Testis (tissue), 3 donors: ENCODE data around the gene RPL35A. TPM values are rescaled to one million over a fixed set of nuclear protein-coding genes. Genes with fewer than 3 reads are reported as not detected.
"Not testable (repeated sequence)": the region's sequence is repeated elsewhere in the genome, so short reads cannot be mapped to it uniquely, and the experiment has no call there.

Source experiments
- DNase-seq: peaks from one replicate; pipeline ENCODE4 v3.0.0-alpha.2; 2019
- H3K27ac ChIP-seq, 2 donors: fragments of 200-600 bp; sonication (generic); one replicate each; pipeline ENCODE4 v1.5.1; 2019
- H3K27me3 ChIP-seq: fragments of 200-600 bp; sonication (generic); one replicate; pipeline ENCODE4 v1.5.1; 2019
- H3K36me3 ChIP-seq: fragments of 200-600 bp; sonication (generic); one replicate; pipeline ENCODE4 v1.5.1; 2017; ENCODE audit warnings: low read depth; ENCODE audit errors: missing control alignments
- H3K4me1 ChIP-seq: fragments of 200-600 bp; sonication (generic); one replicate; pipeline ENCODE4 v1.5.1; 2019
- H3K4me3 ChIP-seq, 2 donors: fragments of 200-600 bp; sonication (generic); one replicate each; pipeline ENCODE4 v1.5.1; 2017 to 2019
- H3K9me3 ChIP-seq: fragments of 200-600 bp; sonication (generic); one replicate; pipeline ENCODE4 v1.5.1; 2017
- CTCF ChIP-seq, 3 experiments: fragments of 450-650 bp in 2 of 3; fragments of 200-600 bp in 1 of 3; sonication (generic) in 1 of 3; IDR thresholded peaks; one replicate each; pipeline ENCODE4 v1.5.1; 2016 to 2019; ENCODE audit warnings: antibody characterized with exemption in 3 of 3, mild to moderate bottlenecking in 2 of 3, moderate library complexity in 1 of 3
- POLR2A ChIP-seq: fragments of 450-650 bp; IDR thresholded peaks from one replicate; pipeline ENCODE4 v1.6.1; 2017; ENCODE audit warnings: antibody characterized with exemption, mild to moderate bottlenecking, moderate library complexity
- whole genome bisulfite sequencing, 2 donors: methylation state at CpG; one replicate each; pipeline ENCODE4 v1.1.5; 2018; 5-methylcytosine and 5-hydroxymethylcytosine counted together
- intact Hi-C: fragments of 100-400 bp; cut with DNase I; formaldehyde crosslinking; loops from one replicate; pipeline ENCODE4 v1.15.1; 2023; ENCODE audit warnings: low total_unique reads
- polyA plus RNA-seq: library from polyadenylated mRNA; stranded (reverse); fragments of 350-450 nt; fragmentation: Illumina TruSeq; extraction: RNeasy Lipid Tissue Mini Kit (QIAGEN cat#74804); gene quantifications from one replicate; pipeline ENCODE4 v1.2.3, GENCODE V29; 2014; ENCODE audit warnings: low read depth, low replicate concordance; ENCODE audit not compliant: insufficient read depth
- total RNA-seq, 2 donors: library from RNA; depleted of rRNA; stranded (reverse); fragments of >200 nt; gene quantifications; one replicate each; pipeline ENCODE4 v1.2.3, GENCODE V29; 2016

RPL35A gene
- total and polyA plus RNA-seq, 3 donors from 2014 or later, result 264 to 869 (median 446) TPM

GRCh38 chr3:197958346-197958745, 8.4 kb downstream of the RPL35A start:
- H3K27me3 ChIP-seq, result no peaks in the 10 kb centered on the region
- TF ChIP-seq CTCF (IDR thresholded peaks at IDR 0.05) (no peak), POLR2A (no peak)
- WGBS, 2 donors, result 76 to 81% methylated on average over 4 of the region's 4 CpGs
- H3K4me3 ChIP-seq, result no peak overlapping the region
- peaks cover 11% of the 10 kb centered on the region for H3K4me1 ChIP-seq
- no peaks in the 10 kb centered on the region for H3K9me3 ChIP-seq
- intact Hi-C loops, result no loop called here
- DNase-seq, result no peak
- no peak overlapping the region for H3K27ac ChIP-seq
- no peaks in the 10 kb centered on the region for H3K36me3 ChIP-seq

- WGBS, 2 donors, result 66 to 76% methylated on average over 19 of the region's 19 CpGs
- intact Hi-C loops, H3K9me3 ChIP-seq, DNase-seq, H3K27me3 ChIP-seq, H3K4me3 ChIP-seq, H3K4me1 ChIP-seq, H3K36me3 ChIP-seq: not testable (repeated sequence)
- H3K27ac ChIP-seq, result peak overlapping the region in 1 of 2 donors; percentile 78
These were observed 8.9 kb downstream of the RPL35A start for GRCh38 chr3:197958848-197959247.

GRCh38 chr3:197959500-197959890, 9.5 kb downstream of the RPL35A start:
- TF ChIP-seq POLR2A (no peak), CTCF (IDR thresholded peaks at IDR 0.05) (no peak)
- Histone ChIP-seq H3K27me3 (no peaks in the 10 kb centered on the region), H3K9me3 (no peaks in the 10 kb centered on the region), H3K27ac (peak overlapping the region; percentile 39 to 78), H3K4me1 (peaks cover 8% of the 10 kb centered on the region), H3K36me3 (no peaks in the 10 kb centered on the region), H3K4me3 (peak overlapping the region; percentile 73 to 84)
- intact Hi-C loops, result no loop called here
- no peak for DNase-seq
- 30 to 47% methylated on average over 6 of the region's 6 CpGs for WGBS, 2 donors

GRCh38 chr3:197959891-197960693, 10.1 kb downstream of the RPL35A start, which contains the start of gene LMLN:
Gene LMLN (plus strand): TSS chr3:197960217. CDS start chr3:197960246, 29 bp downstream.
- no peaks in the 10 kb centered on the region for H3K27me3 ChIP-seq
- intact Hi-C loops, result no loop called here
- peaks cover 8% of the 10 kb centered on the region for H3K4me1 ChIP-seq
- H3K27ac ChIP-seq, result peak within 1 kb of the TSS; percentile 78
- DNase-seq, result peak; percentile 97
- H3K4me3 ChIP-seq, result peak within 1 kb of the TSS; percentile 73 to 84
- TF ChIP-seq POLR2A (peak; percentile 13), CTCF (IDR thresholded peaks at IDR 0.05) (no peak)
- WGBS, 2 donors, result 0 to 1% methylated on average over 9 to 54 of the region's 62 CpGs
- no peaks in the 10 kb centered on the region for H3K36me3 ChIP-seq
- no peaks in the 10 kb centered on the region for H3K9me3 ChIP-seq

GRCh38 chr3:197960694-197961581, 10.9 kb downstream of the RPL35A start:
- H3K36me3 ChIP-seq, result no peaks in the 10 kb centered on the region
- no peaks in the 10 kb centered on the region for H3K9me3 ChIP-seq
- no peaks in the 10 kb centered on the region for H3K27me3 ChIP-seq
- TF ChIP-seq CTCF (IDR thresholded peaks at IDR 0.05) (no peak), POLR2A (no peak)
- peak overlapping the region; percentile 78 for H3K27ac ChIP-seq
- H3K4me3 ChIP-seq, result peak overlapping the region; percentile 73 to 84
- H3K4me1 ChIP-seq, result peaks cover 8% of the 10 kb centered on the region
- DNase-seq, result no peak
- WGBS, 2 donors, result 2 to 3% methylated on average over 15 to 23 of the region's 23 CpGs
- intact Hi-C loops, result no loop called here
